NT2/D1 (cell line): Measurements from ENCODE around the gene PTRH1.

ENCODE experiments used
- SUZ12 ChIP-seq: IDR thresholded peaks from 2 replicates; pipeline ENCODE4 v1.6.1; 2011; ENCODE audit not compliant: insufficient read length, insufficient read depth; ENCODE audit errors: extremely low read depth
- YY1 ChIP-seq: IDR thresholded peaks from 2 replicates; pipeline ENCODE4 v1.6.1; 2011; ENCODE audit not compliant: insufficient read length, insufficient read depth
- ZNF274 ChIP-seq: IDR thresholded peaks from 2 replicates; pipeline ENCODE4 v1.6.1; 2011; ENCODE audit warnings: mild to moderate bottlenecking, low read depth, low read length

DNA sequence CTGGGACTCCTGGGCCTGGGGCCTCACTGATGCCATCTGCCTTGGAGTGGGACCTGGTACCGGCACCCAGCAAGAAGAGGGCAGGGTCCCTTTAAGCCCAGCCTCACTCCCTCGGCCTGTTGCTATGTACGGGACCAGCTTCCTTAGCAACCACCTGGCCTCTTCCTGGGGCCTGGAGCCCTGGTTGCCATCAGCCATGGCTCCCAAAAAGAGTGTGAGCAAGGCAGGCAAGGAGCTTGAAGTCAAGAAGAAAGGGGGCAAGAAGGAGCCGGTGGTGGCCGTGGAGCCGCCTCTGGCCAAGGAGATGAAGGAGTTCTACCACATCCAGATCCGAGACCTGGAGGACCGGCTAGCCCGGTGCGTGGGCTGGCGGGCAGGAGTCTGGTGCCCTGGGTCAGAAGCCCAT lies 8.6 kb downstream of the PTRH1 start, which contains the start of gene CFAP157:
- TF ChIP-seq ZNF274 (no peak), YY1 (no peak), SUZ12 (no peak)
